Measurements from ENCODE around the gene COL5A1. TPM values are rescaled to one million over a fixed set of nuclear protein-coding genes. Genes with fewer than 3 reads are reported as not detected.

The COL5A1 gene
- polyA plus RNA-seq, 3 donors = 0.01 TPM; not detected in 2

DNA sequence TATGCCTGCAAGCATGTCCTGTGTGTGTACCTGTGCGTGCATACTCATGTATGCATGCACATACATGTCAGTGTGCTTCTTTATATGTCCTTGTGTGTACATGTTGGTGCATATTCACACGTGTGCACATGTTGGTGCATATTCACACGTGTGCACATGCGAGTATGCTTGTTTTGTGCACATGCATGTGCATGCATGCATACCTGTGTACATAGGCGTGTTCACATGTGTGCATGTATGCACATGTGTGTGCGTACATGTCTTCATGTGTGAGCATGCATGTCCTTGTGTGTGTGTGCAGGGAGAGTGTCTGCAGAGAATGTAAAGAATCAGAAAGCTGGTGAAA is 166.8 kb downstream of the COL5A1 start:
- Mint-ChIP-seq H3K4me3 (peak overlapping the region in 1 of 2 donors; percentile 51), H3K27ac (no peak overlapping the region), H3K36me3 (no peaks in the 10 kb centered on the region), H3K9me3 (peaks cover 0 to 2% (median 0%) of the 10 kb centered on the region in 7 donors), H3K4me1 (no peaks in the 10 kb centered on the region), H3K27me3 (ENCODE audit: low read depth in 3 of 3) (peaks cover 2 to 13% (median 3%) of the 10 kb centered on the region in 3 donors)
- H3K79me2 ChIP-seq (ENCODE audit: insufficient read depth, low read length) = no peaks in the 10 kb centered on the region
- 88% methylated on average over 6 of the region's 6 CpGs for WGBS (ENCODE audit: insufficient coverage)
- intact Hi-C loops (cut with micrococcal nuclease) = no loop called here
- no peaks in the 10 kb centered on the region for H3K4me1 ChIP-seq (ENCODE audit: control insufficient read depth in 1 of 2, insufficient read depth in 2 of 2, low read length in 2 of 2)
- H4K20me1 ChIP-seq (ENCODE audit: insufficient read depth, low read length) = no peaks in the 10 kb centered on the region
- no peaks in the 10 kb centered on the region for H3K36me3 ChIP-seq (replicated peaks in 1 of 2; ENCODE audit: control insufficient read depth in 1 of 2, insufficient read depth in 2 of 2, low read length in 2 of 2)
- no peak overlapping the region for H3K9ac ChIP-seq (ENCODE audit: insufficient read depth, low read length, poor library complexity, severe bottlenecking)
- H3K27me3 ChIP-seq (ENCODE audit: control insufficient read depth in 2 of 2, insufficient read depth in 2 of 2, low read length in 2 of 2) = no peaks in the 10 kb centered on the region
- no peak overlapping the region for H3K4me3 ChIP-seq (replicated peaks in 1 of 3; ENCODE audit: low read depth in 2 of 3, low read length in 3 of 3)
- no peak for DNase-seq
- no peak overlapping the region for H2AFZ ChIP-seq (ENCODE audit: insufficient read depth, low read depth, low read length, poor library complexity, severe bottlenecking)
- no peak overlapping the region for H3K4me2 ChIP-seq (replicated peaks; ENCODE audit: extremely low read depth, low read length, poor library complexity, severe bottlenecking)
- H3K27ac ChIP-seq (ENCODE audit: low read depth in 1 of 2, low read length in 2 of 2) = no peak overlapping the region
- no peaks in the 10 kb centered on the region for H3K9me3 ChIP-seq (replicated peaks in 1 of 2; ENCODE audit: control insufficient read depth in 1 of 2, insufficient read depth in 1 of 2, low read length in 2 of 2)
- TF ChIP-seq, protein P1, sequence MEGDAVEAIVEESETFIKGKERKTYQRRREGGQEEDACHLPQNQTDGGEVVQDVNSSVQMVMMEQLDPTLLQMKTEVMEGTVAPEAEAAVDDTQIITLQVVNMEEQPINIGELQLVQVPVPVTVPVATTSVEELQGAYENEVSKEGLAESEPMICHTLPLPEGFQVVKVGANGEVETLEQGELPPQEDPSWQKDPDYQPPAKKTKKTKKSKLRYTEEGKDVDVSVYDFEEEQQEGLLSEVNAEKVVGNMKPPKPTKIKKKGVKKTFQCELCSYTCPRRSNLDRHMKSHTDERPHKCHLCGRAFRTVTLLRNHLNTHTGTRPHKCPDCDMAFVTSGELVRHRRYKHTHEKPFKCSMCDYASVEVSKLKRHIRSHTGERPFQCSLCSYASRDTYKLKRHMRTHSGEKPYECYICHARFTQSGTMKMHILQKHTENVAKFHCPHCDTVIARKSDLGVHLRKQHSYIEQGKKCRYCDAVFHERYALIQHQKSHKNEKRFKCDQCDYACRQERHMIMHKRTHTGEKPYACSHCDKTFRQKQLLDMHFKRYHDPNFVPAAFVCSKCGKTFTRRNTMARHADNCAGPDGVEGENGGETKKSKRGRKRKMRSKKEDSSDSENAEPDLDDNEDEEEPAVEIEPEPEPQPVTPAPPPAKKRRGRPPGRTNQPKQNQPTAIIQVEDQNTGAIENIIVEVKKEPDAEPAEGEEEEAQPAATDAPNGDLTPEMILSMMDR (IDR thresholded peaks at IDR 0.05) = no peak

DNA sequence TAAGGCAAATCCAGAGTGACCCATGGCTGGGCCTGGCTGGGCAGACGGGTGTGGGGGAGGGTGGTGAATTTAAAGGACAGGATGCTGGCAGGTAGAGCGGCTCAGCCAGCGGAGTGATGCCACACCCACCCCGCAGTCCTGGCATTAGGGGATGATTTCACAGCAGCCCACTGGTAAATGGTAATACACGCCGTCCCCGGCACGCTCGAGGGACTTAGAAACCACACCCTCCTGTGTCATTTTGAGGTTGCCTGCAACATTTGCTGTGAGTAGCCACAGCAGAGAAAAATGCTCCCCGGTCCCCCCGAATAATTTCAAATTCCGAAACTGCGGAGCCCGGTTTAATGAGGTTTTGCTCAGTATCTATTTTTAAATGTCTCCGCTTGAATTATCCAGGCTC is 167.7 kb downstream of the COL5A1 start:
- Histone ChIP-seq H3K4me1 (ENCODE audit: control insufficient read depth in 1 of 2, insufficient read depth in 2 of 2, low read length in 2 of 2) (no peaks in the 10 kb centered on the region), H3K4me3 (replicated peaks in 1 of 3; ENCODE audit: low read depth in 2 of 3, low read length in 3 of 3) (no peak overlapping the region), H3K27me3 (ENCODE audit: control insufficient read depth in 2 of 2, insufficient read depth in 2 of 2, low read length in 2 of 2) (no peaks in the 10 kb centered on the region), H3K9me3 (replicated peaks in 1 of 2; ENCODE audit: control insufficient read depth in 1 of 2, insufficient read depth in 1 of 2, low read length in 2 of 2) (no peaks in the 10 kb centered on the region), H3K79me2 (ENCODE audit: insufficient read depth, low read length) (no peaks in the 10 kb centered on the region), H3K27ac (ENCODE audit: low read depth in 1 of 2, low read length in 2 of 2) (no peak overlapping the region), H4K20me1 (ENCODE audit: insufficient read depth, low read length) (no peaks in the 10 kb centered on the region), H2AFZ (ENCODE audit: insufficient read depth, low read depth, low read length, poor library complexity, severe bottlenecking) (no peak overlapping the region), H3K36me3 (replicated peaks in 1 of 2; ENCODE audit: control insufficient read depth in 1 of 2, insufficient read depth in 2 of 2, low read length in 2 of 2) (no peaks in the 10 kb centered on the region), H3K9ac (ENCODE audit: insufficient read depth, low read length, poor library complexity, severe bottlenecking) (no peak overlapping the region), H3K4me2 (replicated peaks; ENCODE audit: extremely low read depth, low read length, poor library complexity, severe bottlenecking) (no peak overlapping the region)
- TF ChIP-seq, protein P1 (IDR thresholded peaks at IDR 0.05) = no peak
- Mint-ChIP-seq H3K9me3 (peaks cover 0 to 2% (median 0%) of the 10 kb centered on the region in 7 donors), H3K36me3 (no peaks in the 10 kb centered on the region), H3K27ac (peak overlapping the region in 1 of 7 donors; percentile 75), H3K4me3 (no peak overlapping the region), H3K4me1 (no peaks in the 10 kb centered on the region), H3K27me3 (ENCODE audit: low read depth in 3 of 3) (peaks cover 3 to 11% (median 6%) of the 10 kb centered on the region in 3 donors)
- DNase-seq = no peak
- WGBS (ENCODE audit: insufficient coverage) = 99% methylated on average over 13 of the region's 15 CpGs
- intact Hi-C loops (cut with micrococcal nuclease) = no loop called here

Data from CD14-positive monocyte (primary cell).